WERI-Rb-1 (cell line): ENCODE results near the gene PRKCH.
"Not testable (repeated sequence)": the region's sequence is repeated elsewhere in the genome, so short reads cannot be mapped to it uniquely, and the experiment has no call there.

ENCODE experiments used
- DNase-seq: peaks from one replicate; pipeline ENCODE4 v3.0.0-alpha.2; 2020
- H3K27ac ChIP-seq: fragments of 250-450 bp; sonication (Bioruptor Pico); 2 replicates; pipeline ENCODE4 v1.5.1; 2020; ENCODE audit warnings: mild to moderate bottlenecking, moderate library complexity
- H3K27me3 ChIP-seq: fragments of 250-450 bp; sonication (Bioruptor Pico); 2 replicates; pipeline ENCODE4 v1.5.1; 2021; ENCODE audit warnings: mild to moderate bottlenecking, low read depth, moderate library complexity; ENCODE audit not compliant: insufficient read depth, severe bottlenecking
- H3K36me3 ChIP-seq: fragments of 250-450 bp; sonication (Bioruptor Pico); 2 replicates; pipeline ENCODE4 v1.5.1; 2020; ENCODE audit warnings: mild to moderate bottlenecking, moderate library complexity
- H3K4me3 ChIP-seq: 2 replicates; pipeline ENCODE4 v1.5.1; 2011; ENCODE audit warnings: low read depth, mild to moderate bottlenecking, control low read depth, low read length
- H3K9me3 ChIP-seq: fragments of 250-450 bp; sonication (Bioruptor Pico); 2 replicates; pipeline ENCODE4 v1.5.1; 2021; ENCODE audit warnings: mild to moderate bottlenecking, moderate library complexity; ENCODE audit not compliant: severe bottlenecking
- TF ChIP-seq, protein P1 (sequence below): IDR thresholded peaks from 2 replicates; pipeline ENCODE4 v1.5.1; 2011; ENCODE audit warnings: low read depth, mild to moderate bottlenecking, control low read depth, inconsistent platforms, low read length

The PRKCH gene

DNA sequence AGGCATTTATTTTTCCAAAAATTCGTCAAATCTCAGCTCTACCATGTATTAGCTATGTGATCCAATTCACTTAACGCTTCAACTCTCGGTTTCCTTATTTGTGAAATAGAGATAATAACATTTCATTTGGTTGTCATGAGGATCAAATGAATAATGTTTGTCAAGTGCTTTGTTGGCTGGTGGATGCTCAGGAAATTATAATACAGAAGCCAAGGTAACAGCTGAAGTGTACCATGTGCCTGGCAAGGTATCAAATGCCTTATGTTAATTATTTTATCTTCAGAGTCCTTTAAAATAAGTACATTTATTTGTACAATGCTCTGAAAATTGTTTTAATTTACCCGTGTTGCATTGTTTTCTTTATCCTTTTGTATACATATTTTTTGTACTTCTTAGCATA lies 6.1 kb upstream of the PRKCH start:
- H3K4me3 ChIP-seq = no peak overlapping the region
- H3K27me3 ChIP-seq = no peaks in the 10 kb centered on the region
- TF ChIP-seq, protein P1, sequence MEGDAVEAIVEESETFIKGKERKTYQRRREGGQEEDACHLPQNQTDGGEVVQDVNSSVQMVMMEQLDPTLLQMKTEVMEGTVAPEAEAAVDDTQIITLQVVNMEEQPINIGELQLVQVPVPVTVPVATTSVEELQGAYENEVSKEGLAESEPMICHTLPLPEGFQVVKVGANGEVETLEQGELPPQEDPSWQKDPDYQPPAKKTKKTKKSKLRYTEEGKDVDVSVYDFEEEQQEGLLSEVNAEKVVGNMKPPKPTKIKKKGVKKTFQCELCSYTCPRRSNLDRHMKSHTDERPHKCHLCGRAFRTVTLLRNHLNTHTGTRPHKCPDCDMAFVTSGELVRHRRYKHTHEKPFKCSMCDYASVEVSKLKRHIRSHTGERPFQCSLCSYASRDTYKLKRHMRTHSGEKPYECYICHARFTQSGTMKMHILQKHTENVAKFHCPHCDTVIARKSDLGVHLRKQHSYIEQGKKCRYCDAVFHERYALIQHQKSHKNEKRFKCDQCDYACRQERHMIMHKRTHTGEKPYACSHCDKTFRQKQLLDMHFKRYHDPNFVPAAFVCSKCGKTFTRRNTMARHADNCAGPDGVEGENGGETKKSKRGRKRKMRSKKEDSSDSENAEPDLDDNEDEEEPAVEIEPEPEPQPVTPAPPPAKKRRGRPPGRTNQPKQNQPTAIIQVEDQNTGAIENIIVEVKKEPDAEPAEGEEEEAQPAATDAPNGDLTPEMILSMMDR = no peak
- DNase-seq = no peak
- no peak overlapping the region for H3K27ac ChIP-seq
- no peaks in the 10 kb centered on the region for H3K36me3 ChIP-seq
- H3K9me3 ChIP-seq = peaks cover 10% of the 10 kb centered on the region

DNA sequence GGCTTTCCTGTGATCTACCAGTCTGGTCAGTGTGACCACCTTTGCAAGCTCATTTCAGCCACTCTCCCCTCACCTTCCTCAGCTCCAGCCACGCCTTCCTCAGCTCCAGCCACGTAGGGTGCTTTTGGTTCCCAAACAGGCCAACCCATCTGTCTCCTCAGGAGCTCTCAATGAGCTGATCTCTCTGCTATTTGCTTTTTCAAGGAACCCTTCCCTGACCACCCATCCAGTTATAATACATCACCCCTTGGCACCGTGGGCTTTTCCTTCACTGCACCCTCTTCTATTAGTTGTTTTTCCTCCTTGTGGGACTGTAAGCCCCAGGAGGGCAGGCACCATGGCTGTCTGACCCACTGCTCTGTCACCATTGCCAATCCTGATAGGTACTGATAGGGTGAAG lies 2.3 kb upstream of the PRKCH start:
- Histone ChIP-seq H3K27ac (no peak overlapping the region), H3K4me3 (no peak overlapping the region), H3K9me3 (peaks cover 5% of the 10 kb centered on the region), H3K36me3 (no peaks in the 10 kb centered on the region), H3K27me3 (no peaks in the 10 kb centered on the region)
- TF ChIP-seq, protein P1 = no peak
- no peak for DNase-seq

DNA sequence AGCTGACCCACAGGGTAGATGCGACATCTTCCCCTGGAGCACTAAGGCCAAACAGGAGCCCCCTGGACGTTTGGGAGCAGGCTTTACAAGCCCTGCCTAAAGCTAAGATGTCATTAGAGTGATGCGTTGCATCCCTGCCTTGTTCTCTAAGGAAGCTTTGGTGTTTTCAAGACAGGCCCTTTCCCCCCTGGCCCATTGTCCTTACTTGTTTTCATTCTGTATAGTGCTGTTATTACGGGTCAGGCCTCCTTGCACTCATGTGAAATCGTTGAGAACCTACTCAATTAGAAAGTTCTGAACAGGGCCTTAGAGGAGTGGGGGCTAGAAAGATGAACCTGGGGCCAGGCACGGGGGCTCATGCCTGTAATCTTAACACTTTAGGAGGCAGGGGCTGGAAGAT lies 1.7 kb upstream of the PRKCH start:
- DNase-seq = no peak
- Histone ChIP-seq H3K27ac (no peak overlapping the region), H3K9me3 (peaks cover 5% of the 10 kb centered on the region), H3K27me3 (no peaks in the 10 kb centered on the region), H3K4me3 (no peak overlapping the region), H3K36me3 (no peaks in the 10 kb centered on the region)
- TF ChIP-seq, protein P1 = no peak

DNA sequence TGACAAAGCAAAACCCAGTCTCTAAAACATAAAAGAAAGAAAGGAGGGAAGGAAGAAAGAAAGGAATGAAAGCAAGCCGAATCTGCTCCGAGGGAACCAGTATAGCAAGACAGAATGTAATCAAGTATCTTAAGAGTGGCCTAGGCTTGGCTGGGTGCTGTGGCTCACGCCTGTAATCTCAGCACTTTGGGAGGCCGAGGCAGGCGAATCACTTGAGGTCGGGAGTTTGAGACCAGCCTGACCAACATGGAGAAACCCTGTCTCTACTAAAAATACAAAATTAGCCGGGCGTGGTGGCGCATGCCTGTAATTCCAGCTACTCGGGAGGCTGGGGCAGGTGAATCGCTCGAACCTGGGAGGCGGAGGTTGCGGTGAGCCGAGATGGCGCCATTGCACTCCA lies 1.2 kb upstream of the PRKCH start:
- not testable (repeated sequence) for H3K27me3 ChIP-seq, H3K4me3 ChIP-seq, H3K27ac ChIP-seq, H3K9me3 ChIP-seq, DNase-seq, H3K36me3 ChIP-seq

DNA sequence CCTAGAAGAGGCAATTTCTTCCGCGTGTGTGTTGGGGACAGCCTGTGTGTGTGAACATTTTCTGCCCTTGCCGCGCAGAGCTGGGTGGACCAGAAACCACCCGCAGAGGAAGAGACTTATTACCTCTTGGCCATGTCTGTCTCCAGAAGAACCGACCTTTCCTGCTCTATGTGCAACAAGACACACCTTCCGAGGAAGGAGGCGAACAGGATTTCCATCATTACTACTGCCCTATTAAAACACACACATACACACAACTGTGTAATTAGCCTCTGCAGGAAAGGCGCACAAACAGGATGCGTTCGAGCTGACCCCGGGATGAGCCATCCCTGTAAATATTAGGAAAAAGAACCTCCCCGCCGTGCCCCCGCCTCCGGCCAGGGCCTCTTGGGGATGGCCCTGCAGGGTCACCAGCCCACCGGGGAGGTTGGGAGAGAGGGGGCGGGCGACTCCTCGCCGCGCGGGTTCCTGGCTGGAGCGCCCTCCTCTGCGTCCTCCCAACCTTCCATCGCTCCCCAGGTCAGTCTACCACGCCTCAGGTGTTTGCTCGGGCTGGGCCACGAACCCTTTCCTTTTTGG lies 484 bp upstream of the PRKCH start:
- Histone ChIP-seq H3K27ac (no peak overlapping the region), H3K27me3 (no peaks in the 10 kb centered on the region), H3K4me3 (peak overlapping the region; percentile 64; the same call in 1 of the 2 replicates), H3K36me3 (no peaks in the 10 kb centered on the region), H3K9me3 (peaks cover 5% of the 10 kb centered on the region)
- TF ChIP-seq, protein P1 = no peak
- no peak for DNase-seq

DNA sequence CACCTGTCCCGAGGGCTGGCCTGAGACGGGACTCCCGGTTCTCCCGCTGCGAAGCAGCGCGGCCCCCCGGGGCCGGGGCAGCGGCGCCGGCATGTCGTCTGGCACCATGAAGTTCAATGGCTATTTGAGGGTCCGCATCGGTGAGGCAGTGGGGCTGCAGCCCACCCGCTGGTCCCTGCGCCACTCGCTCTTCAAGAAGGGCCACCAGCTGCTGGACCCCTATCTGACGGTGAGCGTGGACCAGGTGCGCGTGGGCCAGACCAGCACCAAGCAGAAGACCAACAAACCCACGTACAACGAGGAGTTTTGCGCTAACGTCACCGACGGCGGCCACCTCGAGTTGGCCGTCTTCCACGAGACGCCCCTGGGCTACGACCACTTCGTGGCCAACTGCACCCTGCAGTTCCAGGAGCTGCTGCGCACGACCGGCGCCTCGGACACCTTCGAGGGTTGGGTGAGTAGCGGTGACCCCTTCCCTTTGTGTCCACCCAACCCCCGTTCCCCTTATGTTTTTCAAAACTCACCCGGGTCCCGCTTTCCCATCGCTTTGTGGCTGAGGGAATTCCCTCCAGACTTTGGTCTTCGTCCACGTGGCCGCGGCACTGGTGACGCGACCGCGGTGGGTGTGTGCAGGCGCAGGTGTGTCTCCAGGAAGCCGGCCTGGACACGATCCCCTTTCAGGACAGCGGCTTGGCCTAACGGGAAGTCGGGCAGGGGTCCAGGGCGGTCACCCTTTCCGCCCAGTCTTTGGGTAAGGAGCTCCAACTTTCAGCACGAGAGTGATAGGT lies 826 bp downstream of the PRKCH start:
- TF ChIP-seq, protein P1 = no peak
- Histone ChIP-seq H3K36me3 (no peaks in the 10 kb centered on the region), H3K27ac (no peak overlapping the region), H3K4me3 (peak overlapping the region; percentile 64), H3K9me3 (peaks cover 5% of the 10 kb centered on the region), H3K27me3 (no peaks in the 10 kb centered on the region)
- no peak for DNase-seq
